ENCODE data around the gene CHTOP. TPM values are rescaled to one million over a fixed set of nuclear protein-coding genes. Genes with fewer than 3 reads are reported as not detected.
A peak's percentile ranks its signal among the peaks of the same experiment; 100 is the strongest.

CHTOP gene
- total and polyA plus RNA-seq, 2 of the 13 experiments (the other 11 are each of a cell fraction or from before 2014, with no cell fraction given), result 38.0 to 51.9 TPM

DNA sequence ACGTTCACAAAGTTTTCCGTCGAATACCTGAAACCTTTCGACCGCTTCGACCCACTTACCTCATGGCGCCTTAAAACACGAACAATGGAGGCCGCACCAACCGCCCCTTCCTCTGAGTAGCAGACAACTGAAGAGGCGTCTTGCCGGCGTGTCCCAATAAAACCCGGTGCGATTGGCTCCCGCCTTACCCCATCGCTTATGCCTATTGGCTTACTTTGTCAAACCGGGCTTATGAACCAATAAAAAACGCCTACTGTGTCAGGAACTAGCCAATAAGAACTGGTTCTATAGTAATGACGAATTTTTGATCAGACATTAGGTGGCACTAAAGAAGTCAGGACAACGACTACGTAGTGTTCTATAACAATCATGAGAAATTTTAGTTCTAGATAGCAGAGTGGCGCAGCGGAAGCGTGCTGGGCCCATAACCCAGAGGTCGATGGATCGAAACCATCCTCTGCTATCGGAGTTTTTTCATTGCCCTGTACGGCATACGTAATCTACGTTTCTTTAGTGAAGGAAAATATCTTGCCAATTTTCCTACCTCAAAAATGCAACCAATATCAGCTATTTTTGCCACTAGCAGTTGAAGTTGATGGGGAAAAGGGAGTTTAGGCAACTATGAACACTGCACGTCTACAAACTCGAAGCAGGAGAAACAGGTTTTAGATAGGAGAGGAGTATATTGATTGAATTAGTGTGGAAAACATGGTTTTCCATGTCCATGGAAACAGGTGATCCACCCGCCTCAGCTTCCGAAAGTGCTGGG lies 37.2 kb downstream of the CHTOP start, which contains the start of gene ILF2 (continued):
- TF ChIP-seq, protein P1, sequence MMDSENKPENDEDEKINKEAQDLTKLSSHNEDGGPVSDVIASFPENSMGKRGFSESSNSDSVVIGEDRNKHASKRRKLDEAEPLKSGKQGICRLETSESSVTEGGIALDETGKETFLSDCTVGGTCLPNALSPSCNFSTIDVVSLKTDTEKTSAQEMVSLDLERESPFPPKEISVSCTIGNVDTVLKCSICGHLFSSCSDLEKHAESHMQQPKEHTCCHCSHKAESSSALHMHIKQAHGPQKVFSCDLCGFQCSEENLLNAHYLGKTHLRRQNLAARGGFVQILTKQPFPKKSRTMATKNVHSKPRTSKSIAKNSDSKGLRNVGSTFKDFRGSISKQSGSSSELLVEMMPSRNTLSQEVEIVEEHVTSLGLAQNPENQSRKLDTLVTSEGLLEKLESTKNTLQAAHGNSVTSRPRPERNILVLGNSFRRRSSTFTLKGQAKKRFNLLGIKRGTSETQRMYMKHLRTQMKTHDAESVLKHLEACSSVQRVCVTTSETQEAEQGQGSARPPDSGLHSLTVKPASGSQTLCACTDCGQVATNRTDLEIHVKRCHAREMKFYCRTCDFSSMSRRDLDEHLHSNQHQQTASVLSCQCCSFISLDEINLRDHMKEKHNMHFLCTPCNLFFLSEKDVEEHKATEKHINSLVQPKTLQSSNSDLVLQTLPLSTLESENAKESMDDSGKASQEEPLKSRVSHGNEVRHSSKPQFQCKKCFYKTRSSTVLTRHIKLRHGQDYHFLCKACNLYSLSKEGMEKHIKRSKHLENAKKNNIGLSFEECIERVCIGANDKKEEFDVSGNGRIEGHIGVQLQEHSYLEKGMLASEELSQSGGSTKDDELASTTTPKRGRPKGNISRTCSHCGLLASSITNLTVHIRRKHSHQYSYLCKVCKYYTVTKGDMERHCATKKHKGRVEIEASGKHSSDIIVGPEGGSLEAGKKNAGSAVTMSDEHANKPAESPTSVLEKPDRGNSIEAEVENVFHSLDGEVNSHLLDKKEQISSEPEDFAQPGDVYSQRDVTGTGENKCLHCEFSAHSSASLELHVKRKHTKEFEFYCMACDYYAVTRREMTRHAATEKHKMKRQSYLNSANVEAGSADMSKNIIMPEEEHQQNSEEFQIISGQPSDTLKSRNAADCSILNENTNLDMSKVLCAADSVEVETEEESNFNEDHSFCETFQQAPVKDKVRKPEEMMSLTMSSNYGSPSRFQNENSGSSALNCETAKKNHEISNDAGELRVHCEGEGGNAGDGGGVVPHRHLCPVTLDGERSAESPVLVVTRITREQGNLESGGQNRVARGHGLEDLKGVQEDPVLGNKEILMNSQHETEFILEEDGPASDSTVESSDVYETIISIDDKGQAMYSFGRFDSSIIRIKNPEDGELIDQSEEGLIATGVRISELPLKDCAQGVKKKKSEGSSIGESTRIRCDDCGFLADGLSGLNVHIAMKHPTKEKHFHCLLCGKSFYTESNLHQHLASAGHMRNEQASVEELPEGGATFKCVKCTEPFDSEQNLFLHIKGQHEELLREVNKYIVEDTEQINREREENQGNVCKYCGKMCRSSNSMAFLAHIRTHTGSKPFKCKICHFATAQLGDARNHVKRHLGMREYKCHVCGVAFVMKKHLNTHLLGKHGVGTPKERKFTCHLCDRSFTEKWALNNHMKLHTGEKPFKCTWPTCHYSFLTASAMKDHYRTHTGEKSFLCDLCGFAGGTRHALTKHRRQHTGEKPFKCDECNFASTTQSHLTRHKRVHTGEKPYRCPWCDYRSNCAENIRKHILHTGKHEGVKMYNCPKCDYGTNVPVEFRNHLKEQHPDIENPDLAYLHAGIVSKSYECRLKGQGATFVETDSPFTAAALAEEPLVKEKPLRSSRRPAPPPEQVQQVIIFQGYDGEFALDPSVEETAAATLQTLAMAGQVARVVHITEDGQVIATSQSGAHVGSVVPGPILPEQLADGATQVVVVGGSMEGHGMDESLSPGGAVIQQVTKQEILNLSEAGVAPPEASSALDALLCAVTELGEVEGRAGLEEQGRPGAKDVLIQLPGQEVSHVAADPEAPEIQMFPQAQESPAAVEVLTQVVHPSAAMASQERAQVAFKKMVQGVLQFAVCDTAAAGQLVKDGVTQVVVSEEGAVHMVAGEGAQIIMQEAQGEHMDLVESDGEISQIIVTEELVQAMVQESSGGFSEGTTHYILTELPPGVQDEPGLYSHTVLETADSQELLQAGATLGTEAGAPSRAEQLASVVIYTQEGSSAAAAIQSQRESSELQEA (CRISPR knock-in tag; IDR thresholded peaks at IDR 0.05; ENCODE audit: not compliant biosample characterization), result no peak
- no peak for TF ChIP-seq SETDB1 (CRISPR knock-in tag; IDR thresholded peaks at IDR 0.05; ENCODE audit: borderline replicate concordance)
- no peak for TF ChIP-seq SMAD9 (CRISPR knock-in tag; IDR thresholded peaks at IDR 0.05)
- no peak for TF ChIP-seq ZNF644 (CRISPR knock-in tag; IDR thresholded peaks at IDR 0.05; ENCODE audit: low read depth)
- TF ChIP-seq ZNF773 (CRISPR knock-in tag; IDR thresholded peaks at IDR 0.05; ENCODE audit: borderline replicate concordance), result no peak
- TF ChIP-seq MED13 (CRISPR knock-in tag; IDR thresholded peaks at IDR 0.05), result no peak
- TF ChIP-seq, protein P2, sequence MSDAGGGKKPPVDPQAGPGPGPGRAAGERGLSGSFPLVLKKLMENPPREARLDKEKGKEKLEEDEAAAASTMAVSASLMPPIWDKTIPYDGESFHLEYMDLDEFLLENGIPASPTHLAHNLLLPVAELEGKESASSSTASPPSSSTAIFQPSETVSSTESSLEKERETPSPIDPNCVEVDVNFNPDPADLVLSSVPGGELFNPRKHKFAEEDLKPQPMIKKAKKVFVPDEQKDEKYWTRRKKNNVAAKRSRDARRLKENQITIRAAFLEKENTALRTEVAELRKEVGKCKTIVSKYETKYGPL (CRISPR knock-in tag; IDR thresholded peaks at IDR 0.05), result no peak
- TF ChIP-seq, protein P3, sequence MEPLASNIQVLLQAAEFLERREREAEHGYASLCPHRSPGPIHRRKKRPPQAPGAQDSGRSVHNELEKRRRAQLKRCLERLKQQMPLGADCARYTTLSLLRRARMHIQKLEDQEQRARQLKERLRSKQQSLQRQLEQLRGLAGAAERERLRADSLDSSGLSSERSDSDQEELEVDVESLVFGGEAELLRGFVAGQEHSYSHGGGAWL (CRISPR knock-in tag; IDR thresholded peaks at IDR 0.05), result no peak
- TF ChIP-seq, protein P4, sequence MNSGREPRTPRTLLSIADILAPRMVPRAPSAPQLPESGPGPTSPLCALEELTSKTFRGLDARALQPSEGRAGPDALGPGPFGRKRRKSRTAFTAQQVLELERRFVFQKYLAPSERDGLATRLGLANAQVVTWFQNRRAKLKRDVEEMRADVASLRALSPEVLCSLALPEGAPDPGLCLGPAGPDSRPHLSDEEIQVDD (CRISPR knock-in tag; IDR thresholded peaks at IDR 0.05; ENCODE audit: borderline replicate concordance), result no peak
- TF ChIP-seq, protein P5, sequence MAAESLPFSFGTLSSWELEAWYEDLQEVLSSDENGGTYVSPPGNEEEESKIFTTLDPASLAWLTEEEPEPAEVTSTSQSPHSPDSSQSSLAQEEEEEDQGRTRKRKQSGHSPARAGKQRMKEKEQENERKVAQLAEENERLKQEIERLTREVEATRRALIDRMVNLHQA (CRISPR knock-in tag; IDR thresholded peaks at IDR 0.05), result no peak
- TF ChIP-seq NR2C2 (CRISPR knock-in tag; IDR thresholded peaks at IDR 0.05; ENCODE audit: borderline replicate concordance), result no peak; the same call in 1 of the 2 replicates
- TF ChIP-seq ZNF672 (CRISPR knock-in tag; IDR thresholded peaks at IDR 0.05), result no peak
- TF ChIP-seq NFE2 (CRISPR knock-in tag; IDR thresholded peaks at IDR 0.05), result no peak
- peak; percentile 26 for TF ChIP-seq ZNF883 (CRISPR knock-in tag; IDR thresholded peaks at IDR 0.05; ENCODE audit: not compliant biosample characterization)
- 0 out of 2 replicates have a peak, but pooled peaks have one; percentile 62 for TF ChIP-seq ZZZ3 (CRISPR knock-in tag; IDR thresholded peaks at IDR 0.05; ENCODE audit: borderline replicate concordance)
- TF ChIP-seq ZNF558 (CRISPR knock-in tag; IDR thresholded peaks at IDR 0.05; ENCODE audit: borderline replicate concordance), result 0 out of 2 replicates have a peak, but pooled peaks have one; percentile 64
- TF ChIP-seq ZNF333 (CRISPR knock-in tag; IDR thresholded peaks at IDR 0.05; ENCODE audit: borderline replicate concordance), result no peak
- TF ChIP-seq FOXJ3 (CRISPR knock-in tag; IDR thresholded peaks at IDR 0.05; ENCODE audit: borderline replicate concordance), result 0 out of 2 replicates have a peak, but pooled peaks have one; percentile 67
- no peak for TF ChIP-seq ZNF138 (CRISPR knock-in tag; IDR thresholded peaks at IDR 0.05; ENCODE audit: low read depth)

All from HepG2 (cell line).